Brain microvascular endothelial cell (primary cell): Measurements from ENCODE around the gene KLHL26.

Experiments
- DNase-seq: peaks from one replicate; pipeline ENCODE4 v3.0.0-alpha.2; 2020
- H3K27ac ChIP-seq: fragments of 250-450 bp; sonication (Bioruptor Pico); 2 replicates; pipeline ENCODE4 v1.5.1; 2020; ENCODE audit warnings: mild to moderate bottlenecking, moderate library complexity
- H3K27me3 ChIP-seq: fragments of 250-450 bp; sonication (Bioruptor Pico); replicated peaks from 2 replicates; pipeline ENCODE4 v1.5.1; 2020; ENCODE audit warnings: mild to moderate bottlenecking
- H3K36me3 ChIP-seq: fragments of 250-450 bp; sonication (Bioruptor Pico); replicated peaks from 2 replicates; pipeline ENCODE4 v1.5.1; 2020; ENCODE audit warnings: mild to moderate bottlenecking
- H3K4me3 ChIP-seq: 2 replicates; pipeline ENCODE4 v1.5.1; 2011; ENCODE audit warnings: low read depth, mild to moderate bottlenecking, control low read depth, low read length, moderate library complexity
- CTCF ChIP-seq: IDR thresholded peaks from 2 replicates; pipeline ENCODE4 v1.5.1; 2011; ENCODE audit warnings: low read depth, mild to moderate bottlenecking, moderate library complexity, low read length, control low read depth, inconsistent platforms; ENCODE audit errors: missing control alignments
- in situ Hi-C: cut with HindIII; loops from 2 replicates; pipeline ENCODE4 v1.10.0; 2017; ENCODE audit warnings: low sequenced_read_pairs, low pct_ligation_motif_present

Gene KLHL26

GRCh38 chr19:18685597-18686190 lies 48.9 kb downstream of the KLHL26 start:
- Histone ChIP-seq H3K27ac (no peak overlapping the region), H3K4me3 (no peak overlapping the region), H3K27me3 (no peaks in the 10 kb centered on the region), H3K36me3 (no peaks in the 10 kb centered on the region)
- DNase-seq = no peak
- TF ChIP-seq CTCF = no peak
- in situ Hi-C loops = no loop called here

- Histone ChIP-seq H3K36me3 (no peaks in the 10 kb centered on the region), H3K4me3 (no peak overlapping the region), H3K27me3 (no peaks in the 10 kb centered on the region), H3K27ac (no peak overlapping the region)
- in situ Hi-C loops = no loop called here
- DNase-seq = no peak
- no peak for TF ChIP-seq CTCF
Observed at GRCh38 chr19:18687740-18688465, 51.1 kb downstream of the KLHL26 start.

GRCh38 chr19:18696023-18696422 lies 59.2 kb downstream of the KLHL26 start:
- Histone ChIP-seq H3K27me3 (no peaks in the 10 kb centered on the region), H3K36me3 (no peaks in the 10 kb centered on the region), H3K4me3 (no peak overlapping the region), H3K27ac (no peak overlapping the region)
- DNase-seq = no peak
- no peak for TF ChIP-seq CTCF
- in situ Hi-C loops = no loop called here

- TF ChIP-seq CTCF = no peak
- DNase-seq = no peak
- Histone ChIP-seq H3K36me3 (no peaks in the 10 kb centered on the region), H3K27ac (no peak overlapping the region), H3K27me3 (no peaks in the 10 kb centered on the region), H3K4me3 (no peak overlapping the region)
- in situ Hi-C loops = no loop called here
Observed at GRCh38 chr19:18697680-18698079, 60.9 kb downstream of the KLHL26 start.

- TF ChIP-seq CTCF = no peak
- no peaks in the 10 kb centered on the region for H3K27me3 ChIP-seq
- H3K27ac ChIP-seq = no peak overlapping the region
- H3K4me3 ChIP-seq = no peak overlapping the region
- DNase-seq = no peak
- in situ Hi-C loops = no loop called here
- H3K36me3 ChIP-seq = no peaks in the 10 kb centered on the region
Observed at GRCh38 chr19:18698321-18699167, 61.7 kb downstream of the KLHL26 start.
